ENCODE measurements around the gene GPHN.

GPHN gene

GRCh38 chr14:67162385-67162784, 654.4 kb downstream of the GPHN start:
- no peak for DNase-seq (ENCODE audit: low read depth)

- DNase-seq (ENCODE audit: low read depth) = peak; percentile 12
Observed at GRCh38 chr14:67166450-67166853, 658.5 kb downstream of the GPHN start.

GRCh38 chr14:67167420-67168109, 659.6 kb downstream of the GPHN start:
- DNase-seq (ENCODE audit: low read depth) = no peak

GRCh38 chr14:67168110-67168441, 660.1 kb downstream of the GPHN start:
- no peak for DNase-seq (ENCODE audit: low read depth)

- no peak for DNase-seq (ENCODE audit: low read depth)
Observed at GRCh38 chr14:67170660-67171059, 662.7 kb downstream of the GPHN start.

GRCh38 chr14:67172056-67172455, 664.1 kb downstream of the GPHN start:
- no peak for DNase-seq (ENCODE audit: low read depth)

- DNase-seq (ENCODE audit: low read depth) = no peak
Observed at GRCh38 chr14:67172520-67172919, 664.6 kb downstream of the GPHN start.

GRCh38 chr14:67173719-67174118, 665.8 kb downstream of the GPHN start:
- no peak for DNase-seq (ENCODE audit: low read depth)

- no peak for DNase-seq (ENCODE audit: low read depth)
Observed at GRCh38 chr14:67186172-67186768, 678.3 kb downstream of the GPHN start.

- DNase-seq (ENCODE audit: low read depth) = no peak
Observed at GRCh38 chr14:67186789-67187584, 679.0 kb downstream of the GPHN start.

GRCh38 chr14:67187826-67188225, 679.9 kb downstream of the GPHN start:
- no peak for DNase-seq (ENCODE audit: low read depth)

GRCh38 chr14:67188326-67188725, 680.4 kb downstream of the GPHN start:
- no peak for DNase-seq (ENCODE audit: low read depth)

GRCh38 chr14:67191768-67192290, 683.9 kb downstream of the GPHN start:
- no peak for DNase-seq (ENCODE audit: low read depth)

- DNase-seq (ENCODE audit: low read depth) = no peak
Observed at GRCh38 chr14:67192366-67192765, 684.4 kb downstream of the GPHN start.

GRCh38 chr14:67195279-67195678, 687.3 kb downstream of the GPHN start:
- no peak for DNase-seq (ENCODE audit: low read depth)

- DNase-seq (ENCODE audit: low read depth) = no peak
Observed at GRCh38 chr14:67199016-67199415, 691.1 kb downstream of the GPHN start.

- DNase-seq (ENCODE audit: low read depth) = no peak
Observed at GRCh38 chr14:67207810-67208209, 699.9 kb downstream of the GPHN start.

GRCh38 chr14:67218126-67218525, 710.2 kb downstream of the GPHN start:
- DNase-seq (ENCODE audit: low read depth) = no peak

GRCh38 chr14:67221248-67221981, 713.5 kb downstream of the GPHN start:
- DNase-seq (ENCODE audit: low read depth) = no peak

GRCh38 chr14:67221982-67222328, 714.0 kb downstream of the GPHN start:
- no peak for DNase-seq (ENCODE audit: low read depth)

- no peak for DNase-seq (ENCODE audit: low read depth)
Observed at GRCh38 chr14:67225523-67225922, 717.6 kb downstream of the GPHN start.

- DNase-seq (ENCODE audit: low read depth) = no peak
Observed at GRCh38 chr14:67228325-67228984, 720.5 kb downstream of the GPHN start.

All from T follicular helper cell (primary cell).